ENCODE data around the gene NUB1. TPM values are rescaled to one million over a fixed set of nuclear protein-coding genes. Genes with fewer than 3 reads are reported as not detected.

NUB1 gene
- total RNA-seq, 2 donors from 2014 or later = 36.9 to 70.3 TPM

DNA sequence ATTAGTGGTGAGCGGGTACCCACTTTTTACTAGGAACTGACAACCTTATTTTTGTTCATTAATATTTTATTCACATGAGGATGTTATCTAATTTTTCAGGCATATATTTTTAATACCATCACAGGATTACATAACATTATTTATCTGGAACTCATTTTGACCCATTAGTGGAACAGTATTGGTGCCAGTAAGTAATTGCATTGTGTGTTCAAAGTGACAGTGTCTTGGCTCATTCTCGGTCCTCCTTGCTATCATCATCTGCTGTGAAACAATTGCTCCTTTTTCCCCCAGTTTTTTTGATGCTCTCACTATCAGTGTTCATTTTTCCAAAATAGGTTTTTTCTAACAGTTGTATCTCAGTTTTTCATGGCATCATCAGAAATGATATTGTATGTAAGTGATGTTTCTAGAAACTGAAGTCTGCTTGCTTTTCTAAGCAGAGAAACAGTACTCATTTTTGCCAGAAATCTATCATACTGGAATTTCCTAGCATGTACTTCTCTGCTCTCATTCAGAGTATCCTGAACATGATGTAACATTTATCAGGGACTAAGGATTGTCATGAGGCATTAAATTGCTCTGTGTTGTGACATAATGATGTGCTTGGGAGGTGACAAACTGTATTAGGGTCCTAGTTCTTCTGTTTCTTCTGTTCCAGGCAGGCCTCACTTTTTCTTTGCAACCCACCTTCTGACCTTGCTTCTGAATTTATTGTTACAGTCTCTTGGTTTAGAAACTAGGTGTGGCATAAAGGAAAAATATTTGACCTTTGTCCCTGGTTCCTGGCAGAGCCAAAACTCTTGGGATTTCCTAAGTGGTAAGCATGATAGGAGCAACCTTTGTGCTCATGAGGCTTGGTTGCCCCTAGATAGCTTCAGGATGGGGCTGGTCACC, 4.2 kb downstream of the NUB1 start:
- Mint-ChIP-seq H3K27ac (peak overlapping the region; percentile 17), H3K4me1 (peaks cover 12% of the 10 kb centered on the region), H3K27me3 (no peaks in the 10 kb centered on the region), H3K36me3 (ENCODE audit: low read depth) (peaks cover 68% of the 10 kb centered on the region), H3K4me3 (peak overlapping the region; percentile 4), H3K9me3 (no peaks in the 10 kb centered on the region)
- no peak for ATAC-seq (replicated peaks)

DNA sequence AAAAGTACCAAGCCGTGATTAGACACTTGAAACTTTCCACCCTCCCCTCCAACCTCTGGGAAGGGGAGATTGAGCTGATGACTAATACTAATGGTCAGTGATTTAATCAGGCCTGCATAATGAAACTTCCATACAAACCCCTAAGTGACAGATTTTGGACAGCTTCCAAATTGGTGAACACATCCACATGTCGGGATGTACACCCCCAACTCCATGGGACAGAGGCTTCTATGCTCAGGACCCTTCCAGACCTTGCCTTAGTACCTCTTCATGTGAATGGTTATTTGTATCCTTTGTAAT, 4.8 kb downstream of the NUB1 start:
- H3K36me3 Mint-ChIP-seq (ENCODE audit: low read depth) = peaks cover 74% of the 10 kb centered on the region
- H3K9me3 Mint-ChIP-seq = no peaks in the 10 kb centered on the region
- H3K27ac Mint-ChIP-seq = no peak overlapping the region
- H3K4me3 Mint-ChIP-seq = peak overlapping the region; percentile 4
- no peak for ATAC-seq (replicated peaks)
- no peaks in the 10 kb centered on the region for H3K27me3 Mint-ChIP-seq
- peaks cover 15% of the 10 kb centered on the region for H3K4me1 Mint-ChIP-seq

DNA sequence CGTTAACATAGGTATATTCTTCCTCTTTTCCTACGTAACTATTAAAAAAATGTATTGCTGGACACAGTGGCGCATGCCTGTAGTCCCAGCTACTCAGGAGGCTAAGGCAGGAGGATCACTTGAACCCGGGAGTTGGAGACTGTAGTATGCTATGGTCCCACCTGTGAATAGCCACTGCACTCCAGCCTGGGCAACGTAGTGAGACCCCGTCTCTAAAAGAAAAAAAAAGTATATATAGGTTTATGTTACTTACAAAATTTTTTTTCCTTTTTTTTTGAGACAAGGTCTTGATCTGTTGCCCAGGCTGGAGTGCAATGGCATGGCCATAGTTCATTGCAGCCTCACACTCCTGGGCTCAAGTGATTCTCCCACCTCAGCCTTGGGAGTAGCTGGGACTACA, 5.6 kb downstream of the NUB1 start:
- H3K36me3 Mint-ChIP-seq (ENCODE audit: low read depth) = peaks cover 81% of the 10 kb centered on the region

DNA sequence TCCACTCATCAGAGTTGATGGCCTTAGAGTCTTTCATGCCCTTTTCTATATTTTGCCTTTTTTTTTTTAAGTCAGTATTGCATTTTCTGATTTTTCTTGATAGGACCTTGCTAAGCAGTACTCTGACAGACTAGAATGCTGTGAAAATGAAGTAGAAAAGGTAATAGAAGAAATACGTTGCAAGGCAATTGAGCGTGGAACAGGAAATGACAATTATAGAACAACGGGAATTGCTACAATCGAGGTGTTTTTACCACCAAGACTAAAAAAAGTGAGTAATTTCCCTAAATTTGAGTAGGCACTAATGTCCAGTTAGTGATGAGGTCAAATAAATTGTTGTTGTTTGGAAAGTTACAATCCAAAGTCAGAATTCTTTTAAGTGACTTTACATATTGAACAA, 7.4 kb downstream of the NUB1 start:
- Mint-ChIP-seq H3K27me3 (no peaks in the 10 kb centered on the region), H3K27ac (peak overlapping the region; percentile 85), H3K4me3 (peak overlapping the region; percentile 76), H3K36me3 (ENCODE audit: low read depth) (peaks cover 82% of the 10 kb centered on the region), H3K9me3 (no peaks in the 10 kb centered on the region), H3K4me1 (peaks cover 17% of the 10 kb centered on the region)
- ATAC-seq (replicated peaks) = no peak

More for the DNA sequence above, 5.6 kb downstream of the NUB1 start:
- ATAC-seq (replicated peaks) = no peak
- H3K27me3 Mint-ChIP-seq = no peaks in the 10 kb centered on the region
- H3K4me1 Mint-ChIP-seq = peaks cover 23% of the 10 kb centered on the region
- H3K9me3 Mint-ChIP-seq = no peaks in the 10 kb centered on the region
- H3K4me3 Mint-ChIP-seq = no peak overlapping the region
- no peak overlapping the region for H3K27ac Mint-ChIP-seq

DNA sequence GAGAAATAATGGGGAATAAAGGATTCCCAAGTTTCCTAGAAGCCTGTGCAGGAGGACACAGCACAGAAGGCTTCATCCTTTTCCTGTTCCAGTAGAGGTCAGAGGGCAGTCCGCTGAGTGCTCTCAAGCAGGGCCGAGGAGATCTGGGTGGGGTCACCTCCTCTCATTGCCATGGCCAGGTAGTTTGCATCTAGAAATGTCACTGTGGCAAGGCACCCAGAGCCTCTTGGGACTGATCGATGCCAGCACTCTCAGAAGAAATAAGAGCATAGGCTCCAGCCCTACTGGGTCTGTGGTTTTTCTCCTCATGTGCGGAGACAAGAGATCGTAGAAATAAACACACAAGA, 7.9 kb downstream of the NUB1 start:
- H3K9me3 Mint-ChIP-seq = no peaks in the 10 kb centered on the region
- peak; percentile 43 for ATAC-seq (replicated peaks)
- H3K27me3 Mint-ChIP-seq = no peaks in the 10 kb centered on the region
- peaks cover 17% of the 10 kb centered on the region for H3K4me1 Mint-ChIP-seq
- H3K4me3 Mint-ChIP-seq = peak overlapping the region; percentile 76
- peak overlapping the region; percentile 85 for H3K27ac Mint-ChIP-seq
- H3K36me3 Mint-ChIP-seq (ENCODE audit: low read depth) = peaks cover 87% of the 10 kb centered on the region

DNA sequence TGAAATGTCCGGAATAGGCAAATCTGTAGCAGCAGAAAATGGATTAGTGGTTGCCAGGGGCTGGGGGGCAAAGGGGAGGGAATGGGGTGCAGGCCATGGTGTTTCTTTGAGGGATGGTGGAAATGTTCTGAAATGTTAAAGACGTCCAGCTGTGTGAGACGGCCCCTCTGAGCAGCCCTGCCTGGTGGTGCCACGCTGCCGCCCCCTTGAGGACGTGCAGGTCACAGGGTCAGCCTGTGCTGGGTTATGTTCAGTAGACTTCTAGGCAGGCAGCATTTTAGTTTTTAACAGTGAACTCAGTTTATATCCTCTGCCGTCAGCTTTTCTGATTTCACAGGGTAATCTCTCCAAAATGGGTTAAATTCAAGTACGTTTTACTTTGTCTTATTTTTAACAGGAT, 9.4 kb downstream of the NUB1 start:
- ATAC-seq (replicated peaks) = no peak

DNA sequence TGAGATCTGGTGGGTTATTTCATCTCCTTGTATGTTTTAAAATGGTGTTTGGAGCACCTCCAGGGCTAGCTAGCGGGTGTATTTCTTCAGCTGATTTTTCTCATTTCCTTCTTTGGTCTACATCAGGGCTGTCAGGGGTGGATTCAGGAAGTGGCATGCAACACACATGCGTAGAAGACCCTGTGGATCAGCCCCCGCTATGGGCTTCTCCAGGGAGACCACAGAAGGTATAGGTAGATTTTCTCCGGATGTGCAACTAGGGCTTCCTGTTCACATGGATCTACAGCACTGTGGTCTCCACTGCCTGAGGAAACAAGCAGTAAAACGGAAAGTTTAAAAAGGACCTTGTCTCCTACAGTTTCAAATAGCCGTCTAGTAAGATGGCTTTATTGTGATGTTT, 10.4 kb downstream of the NUB1 start:
- H3K4me3 Mint-ChIP-seq = peak overlapping the region; percentile 76
- no peaks in the 10 kb centered on the region for H3K9me3 Mint-ChIP-seq
- peak overlapping the region; percentile 85 for H3K27ac Mint-ChIP-seq
- peak; percentile 56 for ATAC-seq (replicated peaks)
- peaks cover 93% of the 10 kb centered on the region for H3K36me3 Mint-ChIP-seq (ENCODE audit: low read depth)
- peaks cover 17% of the 10 kb centered on the region for H3K4me1 Mint-ChIP-seq
- H3K27me3 Mint-ChIP-seq = no peaks in the 10 kb centered on the region

More for the DNA sequence above, 9.4 kb downstream of the NUB1 start:
- H3K27ac Mint-ChIP-seq = peak overlapping the region; percentile 85
- no peaks in the 10 kb centered on the region for H3K9me3 Mint-ChIP-seq
- peak overlapping the region; percentile 76 for H3K4me3 Mint-ChIP-seq
- H3K4me1 Mint-ChIP-seq = peaks cover 17% of the 10 kb centered on the region
- H3K36me3 Mint-ChIP-seq (ENCODE audit: low read depth) = peaks cover 93% of the 10 kb centered on the region
- H3K27me3 Mint-ChIP-seq = no peaks in the 10 kb centered on the region

DNA sequence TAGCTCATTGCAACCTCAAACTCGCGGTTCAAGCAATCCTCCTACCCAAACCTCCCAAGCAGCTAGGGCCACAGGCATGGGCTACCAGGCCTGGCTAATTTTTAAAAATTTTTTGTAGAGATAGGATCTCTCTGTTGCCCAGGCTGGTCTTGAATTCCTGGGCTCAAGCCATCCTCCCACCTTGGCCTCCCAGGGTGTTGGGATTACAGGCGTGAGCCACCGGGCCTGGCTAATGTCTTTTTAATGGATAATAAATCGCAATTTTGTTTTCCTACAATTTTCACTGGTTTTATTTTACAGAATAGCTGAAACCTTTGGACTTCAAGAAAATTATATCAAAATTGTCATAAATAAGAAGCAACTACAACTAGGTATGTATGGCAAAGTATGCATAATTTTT, 10.9 kb downstream of the NUB1 start:
- Mint-ChIP-seq H3K4me3 (peak overlapping the region; percentile 76), H3K9me3 (no peaks in the 10 kb centered on the region), H3K4me1 (peaks cover 17% of the 10 kb centered on the region), H3K27me3 (no peaks in the 10 kb centered on the region), H3K27ac (peak overlapping the region; percentile 85), H3K36me3 (ENCODE audit: low read depth) (peaks cover 93% of the 10 kb centered on the region)
- no peak for ATAC-seq (replicated peaks)

DNA sequence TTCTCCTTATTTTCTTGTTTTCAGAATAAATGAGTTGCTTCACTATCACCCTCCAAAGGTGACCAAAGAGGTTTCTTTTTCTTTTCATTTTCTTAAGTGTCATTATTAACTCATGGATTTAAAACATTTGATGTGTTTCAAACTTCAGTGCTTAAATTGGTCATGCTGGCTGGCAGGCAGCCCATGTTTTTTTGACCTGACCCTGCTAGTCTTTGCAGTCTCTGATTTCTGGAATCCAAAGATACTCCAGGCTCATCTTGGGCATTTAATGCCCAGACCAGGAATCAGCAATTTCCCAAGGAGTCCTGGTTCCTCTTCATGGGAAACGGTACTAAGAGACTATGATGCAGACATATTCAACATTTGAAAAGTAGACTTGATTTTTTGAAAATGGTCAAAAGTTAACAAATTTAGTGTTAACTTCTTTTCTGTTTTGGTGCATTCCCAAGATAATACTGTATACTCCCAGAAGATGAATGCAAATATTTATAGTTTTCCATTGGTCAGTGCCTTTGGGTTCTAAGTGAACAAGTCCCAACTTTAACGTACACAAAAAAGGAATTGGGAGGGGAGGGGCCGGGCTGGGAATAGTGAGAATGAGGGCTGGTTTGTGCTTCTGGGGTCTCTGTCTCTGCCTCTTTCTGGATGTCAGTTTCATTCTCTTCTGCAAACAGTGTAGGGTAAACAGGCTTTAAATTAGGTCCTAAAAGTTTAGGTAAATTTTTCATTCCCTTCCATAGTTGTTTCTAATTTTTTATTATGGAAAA, 19.8 kb downstream of the NUB1 start:
- peaks cover 74% of the 10 kb centered on the region for H3K36me3 Mint-ChIP-seq (ENCODE audit: low read depth)
- no peaks in the 10 kb centered on the region for H3K9me3 Mint-ChIP-seq
- H3K4me3 Mint-ChIP-seq = no peak overlapping the region
- H3K27me3 Mint-ChIP-seq = no peaks in the 10 kb centered on the region
- H3K27ac Mint-ChIP-seq = no peak overlapping the region
- ATAC-seq (replicated peaks) = no peak
- H3K4me1 Mint-ChIP-seq = no peaks in the 10 kb centered on the region

DNA sequence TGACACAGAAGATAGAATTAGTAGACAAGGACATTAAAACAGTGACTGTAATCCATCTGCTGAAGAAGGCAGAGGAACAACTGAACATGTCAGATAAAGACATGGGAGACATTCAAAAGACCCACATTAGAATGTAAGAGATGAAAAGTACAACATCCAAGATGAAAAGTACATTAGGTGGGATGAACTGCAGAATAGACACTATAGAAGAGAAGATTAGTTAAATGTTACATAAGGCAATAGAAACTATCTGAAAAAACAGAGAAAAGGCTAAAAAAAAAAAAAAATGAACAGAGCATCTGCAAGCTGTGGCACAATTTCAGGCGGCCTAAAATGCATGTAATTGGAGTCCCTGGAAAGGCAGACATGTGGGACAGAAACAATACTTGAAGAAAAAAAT, 21.6 kb downstream of the NUB1 start:
- Mint-ChIP-seq H3K4me1 (peaks cover 4% of the 10 kb centered on the region), H3K27ac (no peak overlapping the region), H3K36me3 (ENCODE audit: low read depth) (peaks cover 61% of the 10 kb centered on the region), H3K27me3 (no peaks in the 10 kb centered on the region), H3K4me3 (no peak overlapping the region), H3K9me3 (no peaks in the 10 kb centered on the region)
- no peak for ATAC-seq (replicated peaks)

DNA sequence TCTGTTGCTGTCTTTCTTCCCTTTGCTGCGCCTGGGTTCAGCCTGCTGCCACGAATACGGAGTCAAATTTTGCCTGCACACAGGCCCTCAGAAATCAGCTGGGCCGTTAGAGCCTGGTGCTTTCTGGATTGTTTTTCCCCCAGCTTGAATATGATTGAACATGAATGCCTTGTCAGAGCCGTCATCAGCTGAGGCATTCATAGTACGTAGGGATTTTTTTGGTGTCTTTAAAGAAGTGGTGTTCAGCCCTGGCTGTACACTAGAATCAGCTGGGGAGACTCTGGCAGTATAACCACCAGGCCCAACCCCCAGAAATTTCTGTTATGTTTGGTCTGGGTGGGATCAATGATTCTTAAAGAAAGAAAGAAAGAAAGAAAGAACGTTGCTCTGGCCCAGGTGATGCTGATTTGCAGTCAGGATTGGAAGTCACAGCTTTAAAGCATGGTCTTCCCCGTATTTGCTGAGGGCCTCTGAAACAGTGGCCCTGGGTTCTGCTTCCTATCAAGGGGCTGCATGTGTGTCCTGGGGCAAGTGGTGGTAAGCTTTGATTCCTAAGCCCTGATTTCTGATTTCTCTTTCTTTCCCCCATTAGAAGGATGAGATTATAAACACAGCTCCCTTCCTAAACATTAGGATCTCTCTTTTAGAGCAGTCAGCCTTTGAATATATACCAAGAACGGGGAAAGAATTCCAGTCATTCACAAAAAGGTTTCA, 24.7 kb downstream of the NUB1 start:
- Mint-ChIP-seq H3K27me3 (no peaks in the 10 kb centered on the region), H3K4me1 (peaks cover 6% of the 10 kb centered on the region), H3K4me3 (no peak overlapping the region), H3K9me3 (no peaks in the 10 kb centered on the region), H3K36me3 (ENCODE audit: low read depth) (peaks cover 65% of the 10 kb centered on the region), H3K27ac (no peak overlapping the region)
- no peak for ATAC-seq (replicated peaks)

DNA sequence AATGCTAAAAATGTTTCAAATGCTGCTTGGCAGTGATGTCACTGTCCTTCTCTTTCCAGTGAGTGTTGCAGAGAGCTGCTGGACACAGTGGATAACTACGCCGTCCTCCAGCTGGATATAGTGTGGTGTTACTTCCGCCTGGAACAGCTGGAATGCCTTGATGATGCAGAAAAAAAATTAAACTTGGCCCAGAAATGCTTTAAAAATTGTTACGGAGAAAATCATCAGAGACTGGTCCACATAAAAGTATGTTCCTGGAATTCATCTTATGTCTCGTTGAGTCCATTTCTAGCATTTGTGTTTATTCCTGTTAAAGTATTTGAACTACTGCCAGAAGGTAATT, 25.2 kb downstream of the NUB1 start:
- Mint-ChIP-seq H3K27me3 (no peaks in the 10 kb centered on the region), H3K9me3 (no peaks in the 10 kb centered on the region), H3K4me1 (peaks cover 6% of the 10 kb centered on the region), H3K36me3 (ENCODE audit: low read depth) (peaks cover 60% of the 10 kb centered on the region), H3K27ac (no peak overlapping the region), H3K4me3 (no peak overlapping the region)
- ATAC-seq (replicated peaks) = no peak

DNA sequence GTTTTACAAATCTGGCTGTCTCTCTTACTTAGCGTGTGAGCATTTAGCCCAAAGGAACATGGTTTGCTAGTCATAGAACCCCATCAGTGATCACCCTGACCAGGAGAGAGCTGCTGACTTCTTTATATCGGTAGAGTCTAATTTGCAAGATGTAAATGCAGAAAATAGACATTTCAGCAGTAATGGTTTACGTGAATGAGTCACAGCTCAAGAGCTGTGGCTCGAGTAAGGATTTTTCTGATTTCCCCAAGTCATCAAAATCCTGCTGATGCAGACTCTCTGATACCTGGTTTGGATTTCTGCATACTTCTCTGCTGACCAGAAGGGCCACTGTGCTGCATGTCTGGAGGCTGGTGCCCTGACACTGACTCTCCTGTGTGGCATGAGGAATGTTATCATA, 25.7 kb downstream of the NUB1 start:
- Mint-ChIP-seq H3K27ac (no peak overlapping the region), H3K4me1 (peaks cover 6% of the 10 kb centered on the region), H3K9me3 (no peaks in the 10 kb centered on the region), H3K4me3 (no peak overlapping the region), H3K27me3 (no peaks in the 10 kb centered on the region), H3K36me3 (ENCODE audit: low read depth) (peaks cover 59% of the 10 kb centered on the region)
- no peak for ATAC-seq (replicated peaks)

DNA sequence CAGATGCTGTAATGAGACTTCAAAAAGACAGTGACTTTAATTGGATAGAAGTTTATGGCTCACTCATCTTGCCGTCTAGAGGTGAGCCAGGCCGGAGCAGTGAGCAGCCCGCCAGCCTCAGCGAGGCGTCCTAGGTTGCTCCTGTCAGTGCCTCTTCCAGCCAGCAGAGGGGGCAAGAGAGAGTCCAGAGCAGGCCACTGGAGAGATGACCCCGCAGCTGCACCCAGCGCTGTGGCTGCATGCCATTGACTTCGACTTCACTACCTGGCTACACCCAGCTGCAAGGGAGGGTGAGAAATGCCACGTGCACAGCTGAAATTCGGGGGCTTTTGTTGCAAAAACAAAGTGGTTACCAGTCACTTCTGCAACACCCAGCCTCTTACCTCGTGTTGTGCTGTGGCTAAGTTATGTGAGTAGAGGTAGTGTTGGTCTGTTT, 26.5 kb downstream of the NUB1 start:
- Mint-ChIP-seq H3K9me3 (no peaks in the 10 kb centered on the region), H3K4me3 (no peak overlapping the region), H3K27me3 (no peaks in the 10 kb centered on the region), H3K27ac (no peak overlapping the region), H3K4me1 (peaks cover 6% of the 10 kb centered on the region), H3K36me3 (ENCODE audit: low read depth) (peaks cover 59% of the 10 kb centered on the region)
- peak; percentile 99 for ATAC-seq (replicated peaks)

DNA sequence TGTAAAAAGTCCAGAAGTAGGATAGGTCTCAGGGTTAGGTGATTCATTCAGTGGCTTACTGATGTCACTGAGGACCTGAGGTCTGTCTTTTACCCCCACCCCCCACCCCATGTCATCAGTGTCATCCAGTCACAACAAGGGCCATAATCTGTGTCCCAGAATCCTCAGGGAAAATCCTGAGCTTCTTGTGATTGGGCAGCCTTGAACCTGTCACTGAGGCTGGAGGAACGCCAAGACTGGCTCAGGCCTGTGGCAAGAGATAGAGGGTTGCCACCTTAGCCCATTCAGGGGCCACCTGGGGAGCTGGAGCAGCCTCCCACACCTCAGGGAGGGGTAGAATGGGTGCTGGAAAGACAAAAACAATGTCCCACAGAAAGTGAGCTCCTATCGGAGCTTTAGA, 29.7 kb downstream of the NUB1 start:
- H3K36me3 Mint-ChIP-seq (ENCODE audit: low read depth) = peaks cover 70% of the 10 kb centered on the region
- H3K4me3 Mint-ChIP-seq = no peak overlapping the region
- H3K27me3 Mint-ChIP-seq = no peaks in the 10 kb centered on the region
- no peak for ATAC-seq (replicated peaks)
- H3K9me3 Mint-ChIP-seq = no peaks in the 10 kb centered on the region
- no peak overlapping the region for H3K27ac Mint-ChIP-seq
- peaks cover 6% of the 10 kb centered on the region for H3K4me1 Mint-ChIP-seq

Data from activated T-helper 17 cell treated with anti-CD3 and anti-CD28 coated beads, Interleukin-2, amount 50 U/mL, for 72 hours (primary cell).